GM19035 (cell line): ENCODE data around the gene HNRNPH1.
A peak's percentile ranks its signal among the peaks of the same experiment; 100 is the strongest.
"Not testable (repeated sequence)": the region's sequence is repeated elsewhere in the genome, so short reads cannot be mapped to it uniquely, and the experiment has no call there.

Experiments
- ATAC-seq: cut with Tn5 transposase; IDR thresholded peaks from one replicate; pipeline ENCODE4 v1.9.1; 2021; ENCODE audit not compliant: unreplicated experiment

Gene HNRNPH1, protein sequence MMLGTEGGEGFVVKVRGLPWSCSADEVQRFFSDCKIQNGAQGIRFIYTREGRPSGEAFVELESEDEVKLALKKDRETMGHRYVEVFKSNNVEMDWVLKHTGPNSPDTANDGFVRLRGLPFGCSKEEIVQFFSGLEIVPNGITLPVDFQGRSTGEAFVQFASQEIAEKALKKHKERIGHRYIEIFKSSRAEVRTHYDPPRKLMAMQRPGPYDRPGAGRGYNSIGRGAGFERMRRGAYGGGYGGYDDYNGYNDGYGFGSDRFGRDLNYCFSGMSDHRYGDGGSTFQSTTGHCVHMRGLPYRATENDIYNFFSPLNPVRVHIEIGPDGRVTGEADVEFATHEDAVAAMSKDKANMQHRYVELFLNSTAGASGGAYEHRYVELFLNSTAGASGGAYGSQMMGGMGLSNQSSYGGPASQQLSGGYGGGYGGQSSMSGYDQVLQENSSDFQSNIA

DNA sequence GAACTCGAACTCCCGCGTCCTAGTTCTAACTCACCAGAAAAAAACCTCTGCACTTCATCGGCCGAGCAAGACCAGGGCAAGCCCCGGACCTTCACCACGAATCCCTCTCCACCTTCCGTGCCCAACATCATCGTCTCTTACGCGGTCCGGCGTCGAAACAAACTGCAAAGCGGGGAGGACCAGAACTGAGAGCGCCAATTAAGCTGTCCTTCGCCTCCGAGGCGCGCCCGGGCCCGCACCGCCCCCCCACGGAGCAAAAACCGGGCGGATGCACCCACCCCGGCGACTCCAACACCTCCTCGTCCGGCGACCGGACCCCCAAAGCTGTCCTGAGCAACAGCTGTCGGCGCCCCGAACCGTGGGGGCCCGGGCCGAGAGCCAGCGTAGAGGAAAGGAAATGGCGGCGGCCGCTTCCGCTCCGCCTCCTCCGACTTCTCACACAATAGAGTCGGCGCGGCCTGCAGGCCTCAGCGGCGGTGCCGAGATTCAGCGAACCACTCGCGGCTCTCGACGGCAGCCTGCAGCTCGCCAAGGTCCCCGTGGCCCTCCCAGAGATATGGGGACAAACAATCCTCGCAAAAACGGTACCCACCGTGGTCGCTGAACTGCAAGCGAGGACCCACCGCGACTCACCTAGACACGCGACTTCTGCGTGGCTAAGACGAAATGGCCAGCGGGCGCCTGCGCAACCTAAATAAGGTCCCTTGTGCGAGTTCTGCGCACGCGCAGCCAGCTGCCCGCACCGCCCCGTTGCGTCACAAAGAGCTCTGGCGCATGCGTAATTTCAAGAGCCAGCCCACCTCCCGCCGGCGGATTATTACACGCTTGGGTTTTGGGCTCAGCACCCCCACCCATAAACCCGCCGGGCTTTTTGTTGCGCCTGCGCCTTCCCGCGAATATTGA lies at the start of gene HNRNPH1:
HNRNPH1 (minus strand) TSS at position 669 of the 903 bp plus-strand sequence; CDS start at position 131, 538 bp downstream.
- ATAC-seq: peak; percentile 77

DNA sequence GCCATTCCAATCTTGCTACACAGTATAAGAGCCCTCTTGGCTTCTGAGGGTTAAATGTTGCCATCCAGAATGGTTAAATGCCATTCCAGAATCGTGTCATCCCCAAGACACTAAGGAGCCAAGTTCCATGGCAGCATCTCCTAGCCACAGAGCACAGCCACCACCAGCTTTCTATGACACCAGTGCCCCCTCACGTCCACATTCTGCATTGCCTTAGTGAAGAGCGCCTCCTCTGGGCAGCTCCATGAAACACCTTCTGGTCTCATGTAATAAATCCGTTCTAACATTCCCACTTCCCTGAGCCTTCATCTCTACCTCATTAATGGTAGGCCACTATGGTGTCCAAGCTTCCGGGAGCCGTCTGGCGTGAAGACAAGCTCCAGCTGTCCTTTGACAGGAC lies 44.9 kb upstream of the HNRNPH1 start:
- peak; percentile 64 for ATAC-seq

DNA sequence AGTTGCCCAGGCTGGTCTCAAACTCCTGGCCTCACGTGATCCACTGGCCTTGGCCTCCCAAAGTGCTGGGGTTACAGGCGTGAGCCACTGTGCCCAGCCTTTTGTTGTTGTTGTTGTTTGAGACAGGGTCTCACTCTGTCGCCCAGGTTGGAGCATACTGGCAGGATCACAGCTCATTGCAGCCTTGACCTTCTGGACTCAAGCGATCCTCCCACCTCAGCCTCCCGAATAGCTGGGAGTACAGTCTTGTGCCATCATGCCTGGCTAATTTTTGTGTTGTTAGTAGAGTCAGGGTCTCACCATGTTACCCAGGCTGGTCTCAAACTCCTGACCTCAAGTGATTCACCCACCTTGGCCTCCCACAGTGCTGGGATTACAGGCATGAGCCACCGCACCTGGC lies 38.2 kb upstream of the HNRNPH1 start:
- not testable (repeated sequence) for ATAC-seq

DNA sequence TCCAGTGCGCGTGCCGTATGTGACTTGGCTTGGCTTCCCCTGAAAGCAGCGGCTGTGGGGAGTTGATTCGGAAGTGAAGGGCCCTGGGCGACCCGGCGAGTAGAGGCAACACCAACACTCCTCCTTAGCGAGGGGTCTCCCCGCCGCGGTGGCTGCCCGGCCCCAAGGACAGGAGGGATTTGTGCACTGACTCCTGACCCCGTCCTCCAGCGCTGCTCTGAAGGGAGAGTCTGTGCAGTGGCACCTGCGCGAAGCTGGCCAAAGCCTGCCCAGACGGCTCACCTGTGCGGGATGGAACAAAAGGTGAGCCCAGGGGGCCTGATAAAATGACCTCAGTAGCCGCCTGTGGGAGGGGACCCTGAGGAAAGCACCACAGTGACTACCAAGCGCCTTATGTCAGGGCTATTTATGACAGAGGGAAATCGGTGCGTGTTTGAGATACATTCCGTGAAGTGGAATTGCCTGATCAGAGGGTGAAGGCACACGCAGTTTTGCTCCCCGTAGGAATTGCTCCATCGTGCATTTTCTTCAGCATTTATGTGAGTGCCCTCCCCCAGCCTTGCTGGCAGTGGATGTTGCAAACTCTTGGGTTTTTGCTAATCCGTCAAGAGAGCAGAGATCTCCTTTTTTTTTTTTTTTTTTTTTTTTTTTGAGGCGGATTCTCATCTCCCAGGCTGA lies 34.8 kb upstream of the HNRNPH1 start:
- peak; percentile 62 for ATAC-seq

DNA sequence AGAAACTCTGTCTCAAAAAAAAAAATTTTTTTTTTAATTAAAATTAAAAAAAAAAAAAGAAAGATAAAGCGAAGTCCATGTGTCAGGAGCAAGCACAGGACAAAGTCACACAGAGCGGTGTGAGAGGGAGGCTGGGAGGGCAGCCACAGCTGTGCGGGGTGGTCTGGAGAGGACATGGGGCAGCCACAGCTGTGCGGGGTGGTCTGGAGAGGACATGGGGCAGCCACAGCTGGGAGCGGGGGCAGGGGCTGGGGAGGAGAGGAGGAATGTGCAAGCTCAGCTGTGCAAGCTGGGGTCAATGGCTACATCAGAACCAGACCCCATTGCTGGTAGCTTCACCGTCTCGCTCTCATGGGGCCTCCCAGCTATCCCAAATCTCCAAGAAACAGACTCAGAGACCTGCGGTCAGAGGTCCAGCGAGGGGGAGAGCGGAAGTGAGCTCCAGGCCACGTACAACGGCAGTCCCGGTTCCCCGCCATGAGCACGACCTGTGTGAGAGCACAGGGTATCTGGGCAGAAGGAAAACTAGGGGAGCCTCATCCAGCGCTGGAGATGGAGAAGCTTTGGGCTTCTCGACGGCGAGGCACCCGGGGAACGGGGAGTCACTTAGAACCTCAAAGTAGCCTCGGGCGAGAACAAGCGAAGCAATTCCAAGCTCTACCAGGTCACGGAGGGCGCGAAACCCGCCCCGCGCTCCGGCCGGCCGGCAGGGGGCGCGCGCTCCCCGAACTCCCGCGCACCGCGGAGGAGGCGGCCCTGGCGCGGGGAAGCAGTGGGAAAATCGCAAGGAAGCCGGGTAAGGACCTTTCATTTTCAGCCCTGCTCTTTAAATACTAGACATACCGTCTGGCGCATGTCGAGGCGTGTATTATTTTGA lies 34.1 kb upstream of the HNRNPH1 start:
- ATAC-seq: peak; percentile 85

DNA sequence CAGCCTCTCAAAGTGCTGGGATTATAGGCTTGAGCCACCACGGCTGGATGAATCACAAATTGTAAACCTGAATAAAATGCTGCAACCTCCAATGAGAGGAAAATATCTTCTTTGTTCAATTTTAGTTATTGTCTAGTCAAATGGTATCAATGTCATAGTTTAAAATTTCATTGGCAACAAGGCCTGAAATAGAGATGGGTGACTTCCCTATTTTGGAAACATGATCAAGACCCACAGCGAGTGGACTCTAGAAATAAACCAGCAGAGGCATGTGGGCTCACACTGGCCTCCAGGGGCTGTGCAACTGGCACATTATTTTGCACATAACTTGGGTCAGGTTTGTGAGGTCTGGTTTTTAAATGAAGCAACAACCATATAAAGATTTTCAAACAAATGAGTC lies 29.7 kb upstream of the HNRNPH1 start:
- ATAC-seq: not testable (repeated sequence)

DNA sequence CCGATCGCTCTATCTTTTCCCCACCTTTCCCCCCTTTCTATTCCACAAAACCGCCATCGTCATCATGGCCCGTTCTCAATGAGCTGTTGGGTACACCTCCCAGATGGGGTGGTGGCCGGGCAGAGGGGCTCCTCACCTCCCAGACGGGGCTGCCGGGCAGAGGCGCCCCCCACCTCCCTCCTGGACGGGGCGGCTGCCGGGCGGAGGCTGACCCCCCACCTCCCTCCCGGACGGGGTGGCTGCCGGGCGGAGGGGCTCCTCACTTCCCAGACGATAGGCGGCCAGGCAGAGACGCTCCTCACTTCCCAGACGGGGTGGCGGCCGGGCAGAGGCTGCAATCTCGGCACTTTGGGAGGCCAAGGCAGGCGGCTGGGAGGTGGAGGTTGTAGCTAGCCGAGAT lies 26.8 kb upstream of the HNRNPH1 start:
- ATAC-seq: not testable (repeated sequence)

DNA sequence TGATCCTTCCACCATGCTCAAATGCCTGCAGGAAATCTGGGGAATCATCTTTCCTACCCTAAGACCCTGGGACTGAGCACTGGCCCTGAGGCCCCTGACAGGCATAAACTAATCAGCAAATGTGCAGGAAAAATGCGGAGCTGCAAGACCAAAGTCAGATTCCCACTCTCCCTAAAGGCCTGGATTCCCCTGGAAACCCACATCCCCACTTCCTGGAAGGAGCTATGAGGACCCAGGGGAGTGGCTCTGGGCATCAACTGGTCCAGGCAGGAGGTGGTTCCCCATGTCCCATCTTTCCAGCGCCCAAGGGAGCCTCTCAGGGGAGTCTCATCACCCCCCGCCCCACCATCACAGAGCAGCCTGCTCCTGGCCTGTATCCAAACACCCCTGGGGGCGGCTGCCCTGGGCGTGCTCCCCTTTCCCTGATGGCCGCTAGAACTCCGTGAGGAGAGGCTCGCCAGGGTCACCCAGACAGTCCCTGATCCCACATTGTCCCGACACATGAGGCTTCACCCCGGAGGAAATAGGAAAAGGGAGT lies 25.8 kb upstream of the HNRNPH1 start:
- ATAC-seq: not testable (repeated sequence)

DNA sequence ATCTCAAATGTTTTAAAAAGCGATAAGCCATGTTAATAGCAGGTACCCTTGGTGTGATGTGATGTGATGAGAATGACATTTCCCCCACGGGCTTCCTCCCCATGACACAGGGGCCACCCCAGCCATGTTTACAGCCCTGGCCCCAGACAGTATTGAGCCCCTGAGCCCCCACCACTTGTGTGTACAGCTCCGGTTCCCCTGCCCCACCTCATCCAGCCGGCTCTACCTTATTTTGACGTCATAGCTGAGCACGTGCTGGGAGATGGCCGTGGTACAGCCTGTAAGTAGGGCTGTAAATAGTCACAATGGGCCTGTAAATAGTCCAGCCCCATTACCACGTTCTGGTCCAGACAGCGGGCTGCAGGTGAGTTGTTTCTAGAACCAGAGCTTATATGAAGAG lies 24.9 kb upstream of the HNRNPH1 start:
- ATAC-seq: no peak

DNA sequence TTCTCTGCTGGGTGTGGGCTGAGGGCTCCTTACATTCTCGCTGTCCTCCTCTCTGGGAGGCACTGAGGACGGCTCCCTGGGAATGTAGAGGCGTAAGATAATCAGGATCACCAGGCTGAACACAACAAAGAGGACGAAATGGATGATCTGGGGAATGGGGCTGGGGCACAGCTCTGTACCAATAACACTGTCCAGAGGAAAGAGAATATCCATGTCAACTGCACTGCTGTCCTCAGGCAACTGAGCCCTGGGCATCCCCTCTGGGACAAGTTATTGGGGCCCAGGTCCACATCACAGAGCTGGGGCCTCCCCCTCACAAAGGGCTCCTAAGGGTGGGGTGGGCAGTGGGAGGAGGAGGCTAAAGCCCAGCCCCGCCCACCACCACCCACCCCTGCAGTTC lies 21.3 kb upstream of the HNRNPH1 start:
- not testable (repeated sequence) for ATAC-seq

DNA sequence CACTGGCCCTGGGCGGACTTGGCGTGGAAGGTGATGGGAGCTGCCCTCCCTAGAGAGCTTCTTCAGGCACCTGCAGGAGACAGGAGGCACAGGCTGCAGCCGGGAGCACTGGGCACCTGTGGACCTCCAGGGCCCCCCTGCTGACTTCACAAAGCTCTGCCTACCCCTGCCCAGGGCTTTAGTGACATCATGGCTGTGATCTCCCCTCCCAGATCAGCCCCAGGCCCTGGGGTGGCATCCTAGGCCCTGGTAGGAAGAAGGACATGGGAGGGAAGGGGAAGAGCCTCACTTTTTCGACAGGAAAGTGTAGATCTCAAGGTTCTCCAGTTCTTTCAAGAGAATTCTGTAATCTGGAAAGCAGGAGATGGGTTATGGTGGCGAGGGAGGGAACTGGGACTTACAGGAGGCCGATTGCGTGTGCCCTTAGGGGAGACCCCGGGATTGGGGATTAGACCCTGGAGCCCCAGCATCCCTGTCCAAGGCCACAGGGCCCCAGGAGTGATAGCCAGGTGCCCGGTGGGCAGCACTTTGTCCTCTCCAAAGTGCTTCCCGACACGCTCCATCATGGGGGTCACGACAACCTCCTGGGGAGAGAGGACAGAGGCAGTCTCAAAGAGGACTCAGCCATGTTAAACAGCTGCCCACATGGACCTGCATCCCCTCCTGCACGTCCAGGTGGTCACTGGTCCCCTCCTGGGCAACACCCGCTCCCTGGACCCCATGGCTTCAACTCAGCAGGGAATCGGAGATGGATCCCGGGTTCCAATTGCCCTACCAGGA lies 19.9 kb upstream of the HNRNPH1 start:
- not testable (repeated sequence) for ATAC-seq

DNA sequence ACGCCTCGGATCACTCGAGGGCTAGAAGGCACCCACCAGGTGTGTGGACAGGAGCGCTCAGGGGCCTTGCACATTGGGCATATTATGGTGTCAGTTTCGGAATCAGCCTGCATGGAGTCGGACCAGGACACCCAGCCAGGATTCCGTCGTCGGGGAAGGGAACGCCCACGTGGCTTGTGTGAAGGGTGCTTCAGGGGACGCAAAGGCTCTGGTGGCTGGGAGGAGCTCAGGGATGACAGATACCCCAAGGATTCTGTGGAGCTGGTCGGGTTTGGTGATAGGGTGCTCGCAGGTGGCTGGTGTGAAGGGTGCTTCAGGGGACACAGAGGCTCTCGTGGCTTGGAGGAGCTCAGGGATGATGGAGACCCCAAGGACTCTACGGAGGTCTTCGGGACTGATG lies 19.2 kb upstream of the HNRNPH1 start:
- not testable (repeated sequence) for ATAC-seq

DNA sequence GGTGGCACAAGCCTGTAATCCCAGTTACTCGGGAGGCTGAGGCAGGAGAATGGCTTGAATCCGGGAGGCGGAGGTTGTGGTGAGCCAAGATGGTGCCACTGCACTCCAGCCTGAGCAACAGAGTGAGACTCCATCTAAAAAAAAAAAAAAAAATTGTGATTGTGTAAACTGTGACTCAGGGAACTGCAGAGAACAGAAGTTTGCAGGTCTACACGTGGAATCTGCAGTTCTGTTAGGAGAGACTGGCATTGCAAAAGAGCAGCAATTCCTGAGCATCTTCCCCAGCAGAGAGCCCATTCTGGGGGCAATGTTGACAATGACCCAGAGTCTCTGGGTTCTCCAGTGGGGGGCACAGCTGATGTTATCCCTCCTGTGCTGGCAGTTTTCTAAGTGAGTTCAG lies 18.3 kb upstream of the HNRNPH1 start:
- ATAC-seq: not testable (repeated sequence)

DNA sequence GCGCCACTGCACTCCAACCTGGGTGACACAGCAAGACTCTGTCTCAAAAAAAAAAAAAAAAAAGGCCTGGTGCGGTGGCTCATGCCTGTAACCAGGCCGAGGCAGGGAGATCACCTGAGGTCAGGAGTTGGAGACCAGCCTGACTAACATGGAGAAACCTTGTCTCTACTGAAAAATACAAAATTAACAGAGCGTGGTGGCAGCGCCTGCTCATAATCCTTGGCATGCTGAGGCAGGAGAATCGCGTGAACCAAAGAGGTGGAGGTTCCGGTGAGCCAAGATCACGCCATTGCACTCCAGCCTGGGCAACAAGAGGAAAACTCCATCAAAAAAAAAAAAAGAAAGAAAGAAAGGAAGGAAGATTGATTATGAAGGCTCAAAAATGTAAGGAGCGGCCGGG lies 15.8 kb upstream of the HNRNPH1 start:
- not testable (repeated sequence) for ATAC-seq

DNA sequence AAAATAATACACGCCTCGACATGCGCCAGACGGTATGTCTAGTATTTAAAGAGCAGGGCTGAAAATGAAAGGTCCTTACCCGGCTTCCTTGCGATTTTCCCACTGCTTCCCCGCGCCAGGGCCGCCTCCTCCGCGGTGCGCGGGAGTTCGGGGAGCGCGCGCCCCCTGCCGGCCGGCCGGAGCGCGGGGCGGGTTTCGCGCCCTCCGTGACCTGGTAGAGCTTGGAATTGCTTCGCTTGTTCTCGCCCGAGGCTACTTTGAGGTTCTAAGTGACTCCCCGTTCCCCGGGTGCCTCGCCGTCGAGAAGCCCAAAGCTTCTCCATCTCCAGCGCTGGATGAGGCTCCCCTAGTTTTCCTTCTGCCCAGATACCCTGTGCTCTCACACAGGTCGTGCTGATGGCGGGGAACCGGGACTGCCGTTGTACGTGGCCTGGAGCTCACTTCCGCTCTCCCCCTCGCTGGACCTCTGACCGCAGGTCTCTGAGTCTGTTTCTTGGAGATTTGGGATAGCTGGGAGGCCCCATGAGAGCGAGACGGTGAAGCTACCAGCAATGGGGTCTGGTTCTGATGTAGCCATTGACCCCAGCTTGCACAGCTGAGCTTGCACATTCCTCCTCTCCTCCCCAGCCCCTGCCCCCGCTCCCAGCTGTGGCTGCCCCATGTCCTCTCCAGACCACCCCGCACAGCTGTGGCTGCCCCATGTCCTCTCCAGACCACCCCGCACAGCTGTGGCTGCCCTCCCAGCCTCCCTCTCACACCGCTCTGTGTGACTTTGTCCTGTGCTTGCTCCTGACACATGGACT lies 11.1 kb upstream of the HNRNPH1 start:
- peak; percentile 95 for ATAC-seq

DNA sequence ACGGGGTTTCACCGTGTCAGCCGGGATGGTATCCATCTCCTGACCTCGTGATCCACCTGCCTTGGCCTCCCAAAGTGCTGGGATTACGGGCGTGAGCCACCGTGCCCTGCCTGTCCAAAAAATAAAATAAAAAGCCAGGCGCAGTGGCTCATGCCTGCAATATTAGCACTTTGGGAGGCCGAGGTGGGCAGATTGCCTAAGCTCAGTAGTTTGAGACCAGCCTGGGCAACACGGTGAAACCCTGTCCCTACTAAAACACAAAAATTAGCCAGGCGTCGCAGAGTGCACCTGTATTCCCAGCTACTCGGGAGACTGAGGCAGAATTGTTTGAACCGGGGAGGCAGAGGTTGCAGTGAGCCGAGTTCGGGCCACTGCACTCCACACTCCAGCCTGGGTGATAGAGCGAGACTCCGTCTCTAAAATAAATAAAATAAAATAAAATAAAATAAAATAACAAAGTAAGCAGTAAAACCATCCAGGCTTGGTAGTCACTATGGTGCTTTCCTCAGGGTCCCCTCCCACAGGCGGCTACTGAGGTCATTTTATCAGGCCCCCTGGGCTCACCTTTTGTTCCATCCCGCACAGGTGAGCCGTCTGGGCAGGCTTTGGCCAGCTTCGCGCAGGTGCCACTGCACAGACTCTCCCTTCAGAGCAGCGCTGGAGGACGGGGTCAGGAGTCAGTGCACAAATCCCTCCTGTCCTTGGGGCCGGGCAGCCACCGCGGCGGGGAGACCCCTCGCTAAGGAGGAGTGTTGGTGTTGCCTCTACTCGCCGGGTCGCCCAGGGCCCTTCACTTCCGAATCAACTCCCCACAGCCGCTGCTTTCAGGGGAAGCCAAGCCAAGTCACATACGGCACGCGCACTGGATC lies 10.3 kb upstream of the HNRNPH1 start:
- peak; percentile 49 for ATAC-seq

DNA sequence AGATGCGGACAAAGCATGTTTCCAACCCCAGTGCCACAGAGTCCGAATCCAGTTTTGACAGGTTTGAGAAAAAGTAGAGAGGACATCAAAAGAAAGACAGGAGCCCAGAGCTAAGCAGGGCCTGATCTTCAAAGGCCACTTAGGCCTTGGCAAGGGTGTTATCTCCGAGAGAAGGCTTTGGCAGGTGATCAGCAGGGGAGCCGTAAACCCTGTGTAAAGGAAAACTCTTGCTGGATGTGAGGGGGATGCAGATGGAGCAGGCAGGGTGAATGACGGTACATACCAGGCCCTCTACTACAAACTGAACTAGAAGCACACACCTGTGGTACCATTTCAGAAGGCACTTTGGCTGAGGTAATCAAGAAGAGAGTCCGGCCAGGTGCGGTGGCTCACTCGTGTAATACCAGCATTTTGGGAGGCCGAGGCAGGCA lies 1.4 kb upstream of the HNRNPH1 start:
- no peak for ATAC-seq
